Endothelial cell of umbilical vein (primary cell): ENCODE results near the gene HSDL2.

Experiments
- EZH2 ChIP-seq: IDR thresholded peaks from 2 replicates; pipeline ENCODE4 v1.6.1; 2012; ENCODE audit warnings: borderline replicate concordance, low read depth, mild to moderate bottlenecking, moderate library complexity, low read length, inconsistent platforms; ENCODE audit not compliant: severe bottlenecking
- GATA2 ChIP-seq: IDR thresholded peaks from 2 replicates; pipeline ENCODE4 v1.7.0; 2011; ENCODE audit warnings: low read depth, mild to moderate bottlenecking, moderate library complexity, mixed read lengths, low read length; ENCODE audit not compliant: insufficient read length, insufficient read depth
- JUN ChIP-seq: IDR thresholded peaks from 2 replicates; pipeline ENCODE4 v1.6.1; 2011; ENCODE audit warnings: borderline replicate concordance, low read depth; ENCODE audit not compliant: insufficient read length, insufficient read depth
- POLR2A ChIP-seq: IDR thresholded peaks from 2 replicates; pipeline ENCODE4 v1.6.1; 2012; ENCODE audit warnings: low read depth, mild to moderate bottlenecking, control low read depth, low read length
- POLR2AphosphoS5 ChIP-seq: IDR thresholded peaks from 2 replicates; pipeline ENCODE4 v1.6.1; 2012; ENCODE audit warnings: low read depth, mild to moderate bottlenecking, control low read depth, low read length, moderate library complexity; ENCODE audit not compliant: insufficient read depth
- TF ChIP-seq, protein P1 (sequence below), 2 donors: IDR thresholded peaks; 1 replicate in 1 of 2; 2 replicates in 1 of 2; pipeline ENCODE4 v1.5.1; 2011; ENCODE audit warnings: low read length in 2 of 2, mild to moderate bottlenecking in 2 of 2, moderate library complexity in 2 of 2, control low read depth in 1 of 2, inconsistent platforms in 1 of 2, low read depth in 1 of 2; ENCODE audit not compliant: insufficient read depth in 1 of 2; ENCODE audit errors: extremely low read depth in 1 of 2
- TF ChIP-seq, protein P2 (sequence below): IDR thresholded peaks from 2 replicates; pipeline ENCODE4 v1.6.1; 2011; ENCODE audit not compliant: insufficient read depth, insufficient read length

DNA sequence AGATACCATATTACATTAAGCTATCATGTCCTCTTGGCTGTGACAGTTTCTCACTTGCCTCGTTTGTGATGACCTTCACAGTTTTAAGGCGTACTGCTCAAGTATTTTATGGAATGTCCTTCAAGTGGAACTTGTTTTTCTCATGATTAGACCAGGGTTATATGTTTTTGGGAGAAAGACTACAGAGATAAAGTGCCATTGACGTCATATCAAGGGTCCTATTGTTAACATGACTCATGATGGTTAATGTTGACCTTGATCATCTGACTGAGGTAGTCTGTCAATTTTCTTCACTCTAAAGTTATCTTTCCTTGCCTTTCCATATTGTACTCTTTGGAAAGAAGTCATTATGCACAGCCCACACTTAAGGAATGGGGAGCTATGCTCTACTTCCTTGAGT is 28.7 kb upstream of the HSDL2 start:
- TF ChIP-seq POLR2A (no peak), EZH2 (no peak), GATA2 (no peak), POLR2AphosphoS5 (no peak), JUN (no peak)
- TF ChIP-seq, protein P1, sequence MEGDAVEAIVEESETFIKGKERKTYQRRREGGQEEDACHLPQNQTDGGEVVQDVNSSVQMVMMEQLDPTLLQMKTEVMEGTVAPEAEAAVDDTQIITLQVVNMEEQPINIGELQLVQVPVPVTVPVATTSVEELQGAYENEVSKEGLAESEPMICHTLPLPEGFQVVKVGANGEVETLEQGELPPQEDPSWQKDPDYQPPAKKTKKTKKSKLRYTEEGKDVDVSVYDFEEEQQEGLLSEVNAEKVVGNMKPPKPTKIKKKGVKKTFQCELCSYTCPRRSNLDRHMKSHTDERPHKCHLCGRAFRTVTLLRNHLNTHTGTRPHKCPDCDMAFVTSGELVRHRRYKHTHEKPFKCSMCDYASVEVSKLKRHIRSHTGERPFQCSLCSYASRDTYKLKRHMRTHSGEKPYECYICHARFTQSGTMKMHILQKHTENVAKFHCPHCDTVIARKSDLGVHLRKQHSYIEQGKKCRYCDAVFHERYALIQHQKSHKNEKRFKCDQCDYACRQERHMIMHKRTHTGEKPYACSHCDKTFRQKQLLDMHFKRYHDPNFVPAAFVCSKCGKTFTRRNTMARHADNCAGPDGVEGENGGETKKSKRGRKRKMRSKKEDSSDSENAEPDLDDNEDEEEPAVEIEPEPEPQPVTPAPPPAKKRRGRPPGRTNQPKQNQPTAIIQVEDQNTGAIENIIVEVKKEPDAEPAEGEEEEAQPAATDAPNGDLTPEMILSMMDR (IDR thresholded peaks at IDR 0.05; ENCODE audit: extremely low read depth in 1 of 2, insufficient read depth in 1 of 2, low read depth in 1 of 2, low read length in 2 of 2) = no peak
- TF ChIP-seq, protein P2, sequence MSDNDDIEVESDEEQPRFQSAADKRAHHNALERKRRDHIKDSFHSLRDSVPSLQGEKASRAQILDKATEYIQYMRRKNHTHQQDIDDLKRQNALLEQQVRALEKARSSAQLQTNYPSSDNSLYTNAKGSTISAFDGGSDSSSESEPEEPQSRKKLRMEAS = no peak
